Ovary (tissue), 3 donors: ENCODE data around the gene C16orf54.

Experiments
- CTCF ChIP-seq, 3 donors: fragments of 450-650 bp in 2 of 3; fragments of 200-600 bp in 1 of 3; IDR thresholded peaks; one replicate each; pipeline versions ENCODE4 v1.5.1 to v1.8.0; 2016 to 2022; ENCODE audit warnings: antibody characterized with exemption in 3 of 3, mild to moderate bottlenecking in 1 of 3
- EP300 ChIP-seq: sonication (generic); formaldehyde crosslinking; IDR thresholded peaks from one replicate; pipeline ENCODE4 v1.6.1; 2017; ENCODE audit warnings: antibody characterized with exemption
- POLR2A ChIP-seq: fragments of 450-650 bp; IDR thresholded peaks from one replicate; pipeline ENCODE4 v1.6.1; 2017; ENCODE audit warnings: antibody characterized with exemption, mild to moderate bottlenecking, moderate library complexity
- donor health status: DM: no; HTN: no; CAD: no.

GRCh38 chr16:29712809-29713208 is 33.0 kb downstream of the C16orf54 start:
- TF ChIP-seq CTCF (IDR thresholded peaks at IDR 0.05) (no peak), POLR2A (no peak), EP300 (no peak)
